ENCODE results near the gene SERPINA1.

SERPINA1 gene

GRCh38 chr14:94406910-94407309 is 18.5 kb upstream of the SERPINA1 start:
- no peaks in the 10 kb centered on the region for H3K9me2 ChIP-seq (replicated peaks; ENCODE audit: insufficient read depth, low read length)
- H3K79me2 ChIP-seq (ENCODE audit: low read length): no peaks in the 10 kb centered on the region
- no peaks in the 10 kb centered on the region for H3K36me3 ChIP-seq (replicated peaks; ENCODE audit: insufficient read depth, low read length)
- no peaks in the 10 kb centered on the region for H3K4me1 ChIP-seq (ENCODE audit: low read length)
- no peak overlapping the region for H3K4me3 ChIP-seq (ENCODE audit: low read length)
- H3K9me3 ChIP-seq (replicated peaks; ENCODE audit: insufficient read depth, low read length): no peaks in the 10 kb centered on the region
- TF ChIP-seq EZH2 (optimal IDR thresholded peaks at IDR 0.05; ENCODE audit: low read depth, low read length): no peak
- no peak for TF ChIP-seq CTCF (IDR thresholded peaks at IDR 0.05; ENCODE audit: low read length)
- no peak overlapping the region for H2AFZ ChIP-seq (ENCODE audit: low read length)
- no peaks in the 10 kb centered on the region for H4K20me1 ChIP-seq (ENCODE audit: insufficient read depth, low read length)
- no peaks in the 10 kb centered on the region for H3F3A ChIP-seq (ENCODE audit: insufficient read depth, low read length)
- no peak overlapping the region for H3K27ac ChIP-seq (ENCODE audit: low read length)
- no peaks in the 10 kb centered on the region for H3K27me3 ChIP-seq (replicated peaks; ENCODE audit: insufficient read depth, low read length)
- DNase-seq: no peak
- no peak overlapping the region for H3K9ac ChIP-seq (ENCODE audit: low read length)
- no peak overlapping the region for H3K4me2 ChIP-seq (ENCODE audit: low read depth, low read length)

GRCh38 chr14:94405486-94405885 is 17.1 kb upstream of the SERPINA1 start:
- Histone ChIP-seq H3F3A (ENCODE audit: insufficient read depth, low read length) (no peaks in the 10 kb centered on the region), H3K27me3 (replicated peaks; ENCODE audit: insufficient read depth, low read length) (no peaks in the 10 kb centered on the region), H3K9ac (ENCODE audit: low read length) (no peak overlapping the region)

GRCh38 chr14:94404561-94404960 is 16.2 kb upstream of the SERPINA1 start:
- no peak for TF ChIP-seq CTCF (IDR thresholded peaks at IDR 0.05; ENCODE audit: low read length)
- TF ChIP-seq EZH2phosphoT487 (IDR thresholded peaks at IDR 0.05; ENCODE audit: low read length): no peak
- no peak for TF ChIP-seq EZH2 (optimal IDR thresholded peaks at IDR 0.05; ENCODE audit: low read depth, low read length)
- no peaks in the 10 kb centered on the region for H3K36me3 ChIP-seq (replicated peaks; ENCODE audit: insufficient read depth, low read length)
- H3K9me3 ChIP-seq (replicated peaks; ENCODE audit: insufficient read depth, low read length): no peaks in the 10 kb centered on the region
- no peak overlapping the region for H2AFZ ChIP-seq (ENCODE audit: low read length)
- no peaks in the 10 kb centered on the region for H3K27me3 ChIP-seq (replicated peaks; ENCODE audit: insufficient read depth, low read length)
- H3K4me3 ChIP-seq (ENCODE audit: low read length): no peak overlapping the region
- no peaks in the 10 kb centered on the region for H3K79me2 ChIP-seq (ENCODE audit: low read length)
- H4K20me1 ChIP-seq (ENCODE audit: insufficient read depth, low read length): no peaks in the 10 kb centered on the region
- no peaks in the 10 kb centered on the region for H3K9me2 ChIP-seq (replicated peaks; ENCODE audit: insufficient read depth, low read length)
- H3F3A ChIP-seq (ENCODE audit: insufficient read depth, low read length): no peaks in the 10 kb centered on the region
- no peak overlapping the region for H3K9ac ChIP-seq (ENCODE audit: low read length)
- H3K4me1 ChIP-seq (ENCODE audit: low read length): no peaks in the 10 kb centered on the region
- no peak overlapping the region for H3K4me2 ChIP-seq (ENCODE audit: low read depth, low read length)
- no peak for DNase-seq
- no peak overlapping the region for H3K27ac ChIP-seq (ENCODE audit: low read length)

More at GRCh38 chr14:94405486-94405885, 17.1 kb upstream of the SERPINA1 start:
- no peak for DNase-seq
- no peaks in the 10 kb centered on the region for H3K4me1 ChIP-seq (ENCODE audit: low read length)
- H3K4me3 ChIP-seq (ENCODE audit: low read length): no peak overlapping the region
- H3K36me3 ChIP-seq (replicated peaks; ENCODE audit: insufficient read depth, low read length): no peaks in the 10 kb centered on the region
- TF ChIP-seq CTCF (IDR thresholded peaks at IDR 0.05; ENCODE audit: low read length): no peak
- TF ChIP-seq EZH2phosphoT487 (IDR thresholded peaks at IDR 0.05; ENCODE audit: low read length): no peak
- no peaks in the 10 kb centered on the region for H3K79me2 ChIP-seq (ENCODE audit: low read length)
- H4K20me1 ChIP-seq (ENCODE audit: insufficient read depth, low read length): no peaks in the 10 kb centered on the region
- no peaks in the 10 kb centered on the region for H3K9me3 ChIP-seq (replicated peaks; ENCODE audit: insufficient read depth, low read length)
- no peaks in the 10 kb centered on the region for H3K9me2 ChIP-seq (replicated peaks; ENCODE audit: insufficient read depth, low read length)
- no peak overlapping the region for H2AFZ ChIP-seq (ENCODE audit: low read length)
- H3K27ac ChIP-seq (ENCODE audit: low read length): no peak overlapping the region
- no peak overlapping the region for H3K4me2 ChIP-seq (ENCODE audit: low read depth, low read length)
